Measurements from ENCODE around the gene IQCM.

Gene IQCM

DNA sequence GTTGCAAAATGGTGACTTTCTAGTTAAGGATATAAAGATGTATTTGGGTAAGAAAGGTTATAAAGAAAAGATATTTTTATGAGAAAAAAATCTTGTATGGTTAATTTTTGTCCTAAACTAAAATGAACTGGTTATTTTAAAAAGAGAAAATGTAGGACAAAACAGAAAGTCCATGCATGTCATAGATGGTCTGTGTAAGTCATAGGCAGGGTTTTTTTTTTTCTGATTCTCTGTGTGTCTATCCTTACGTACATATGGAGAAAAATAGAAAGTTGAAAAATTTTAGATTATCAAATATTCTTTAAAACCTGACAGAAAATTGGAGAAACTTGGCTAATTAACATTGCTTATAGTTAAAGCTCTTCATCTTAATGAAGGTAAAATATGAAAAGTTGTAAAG is 493.4 kb downstream of the IQCM start:
- H3K4me3 ChIP-seq (ENCODE audit: low read depth, low read length): no peak overlapping the region
- no peak for DNase-seq (ENCODE audit: low read depth)
- TF ChIP-seq, protein P1, sequence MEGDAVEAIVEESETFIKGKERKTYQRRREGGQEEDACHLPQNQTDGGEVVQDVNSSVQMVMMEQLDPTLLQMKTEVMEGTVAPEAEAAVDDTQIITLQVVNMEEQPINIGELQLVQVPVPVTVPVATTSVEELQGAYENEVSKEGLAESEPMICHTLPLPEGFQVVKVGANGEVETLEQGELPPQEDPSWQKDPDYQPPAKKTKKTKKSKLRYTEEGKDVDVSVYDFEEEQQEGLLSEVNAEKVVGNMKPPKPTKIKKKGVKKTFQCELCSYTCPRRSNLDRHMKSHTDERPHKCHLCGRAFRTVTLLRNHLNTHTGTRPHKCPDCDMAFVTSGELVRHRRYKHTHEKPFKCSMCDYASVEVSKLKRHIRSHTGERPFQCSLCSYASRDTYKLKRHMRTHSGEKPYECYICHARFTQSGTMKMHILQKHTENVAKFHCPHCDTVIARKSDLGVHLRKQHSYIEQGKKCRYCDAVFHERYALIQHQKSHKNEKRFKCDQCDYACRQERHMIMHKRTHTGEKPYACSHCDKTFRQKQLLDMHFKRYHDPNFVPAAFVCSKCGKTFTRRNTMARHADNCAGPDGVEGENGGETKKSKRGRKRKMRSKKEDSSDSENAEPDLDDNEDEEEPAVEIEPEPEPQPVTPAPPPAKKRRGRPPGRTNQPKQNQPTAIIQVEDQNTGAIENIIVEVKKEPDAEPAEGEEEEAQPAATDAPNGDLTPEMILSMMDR (IDR thresholded peaks at IDR 0.05; ENCODE audit: control insufficient read depth, extremely low read depth, insufficient read depth): no peak

DNA sequence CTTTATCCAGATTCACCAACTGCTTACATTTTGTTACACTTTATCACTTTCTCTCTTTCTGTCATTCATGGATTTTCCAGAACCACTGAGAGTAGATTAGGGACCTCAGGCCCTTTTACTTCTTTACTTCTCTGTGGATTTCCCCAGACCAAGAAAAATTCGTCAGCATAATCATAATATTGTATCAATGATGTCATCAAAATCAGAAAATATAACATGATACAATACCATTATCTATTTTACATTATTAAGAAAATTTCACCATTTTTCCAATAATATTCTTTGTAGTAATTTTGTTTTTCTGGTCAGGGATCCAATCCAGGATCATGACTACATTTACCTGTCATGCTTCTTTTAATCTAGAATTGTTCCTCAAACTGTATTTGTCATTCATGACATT is 494.2 kb downstream of the IQCM start:
- no peak for DNase-seq (ENCODE audit: low read depth)
- TF ChIP-seq, protein P1 (IDR thresholded peaks at IDR 0.05; ENCODE audit: control insufficient read depth, extremely low read depth, insufficient read depth): no peak
- H3K4me3 ChIP-seq (ENCODE audit: low read depth, low read length): no peak overlapping the region

DNA sequence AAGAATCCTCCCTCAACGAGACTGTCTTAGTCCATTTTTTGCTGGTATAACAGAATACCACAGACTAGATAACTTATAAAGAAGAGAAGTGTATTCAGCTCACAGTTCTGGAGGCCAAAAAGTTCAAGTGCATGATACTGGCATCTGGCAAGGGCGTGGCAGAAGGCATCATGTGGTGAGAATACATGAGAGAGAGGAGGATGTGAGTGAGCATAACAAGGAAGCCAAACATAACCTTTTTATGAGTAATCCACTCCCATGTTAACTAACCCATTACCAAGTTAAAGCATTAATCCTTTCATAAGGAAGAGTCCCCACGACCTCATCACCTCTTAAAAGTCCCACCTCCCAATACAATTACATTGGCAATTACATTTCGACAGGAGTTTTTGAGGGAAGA is 504.6 kb downstream of the IQCM start:
- no peak for DNase-seq (ENCODE audit: low read depth)
- H3K4me3 ChIP-seq (ENCODE audit: low read depth, low read length): no peak overlapping the region
- TF ChIP-seq, protein P1 (IDR thresholded peaks at IDR 0.05; ENCODE audit: control insufficient read depth, extremely low read depth, insufficient read depth): no peak

DNA sequence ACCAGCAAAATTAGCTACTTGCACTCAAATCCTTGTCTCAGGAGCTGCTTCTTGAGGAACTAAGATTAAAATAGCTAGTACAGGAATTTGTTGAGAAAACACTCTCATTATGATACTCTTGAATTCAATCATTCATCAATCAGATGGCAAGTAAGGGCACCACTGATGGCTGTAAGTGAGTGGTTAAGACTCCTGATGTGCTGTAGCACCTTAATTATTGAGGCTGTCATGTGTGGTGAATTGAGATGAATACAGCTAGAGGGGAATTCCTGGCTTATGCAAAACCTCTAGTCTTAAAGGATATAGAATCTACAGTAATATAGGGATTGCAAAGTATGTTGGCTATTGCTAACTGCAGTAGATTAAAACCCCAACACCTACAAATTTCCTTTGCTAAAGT is 509.1 kb downstream of the IQCM start:
- no peak for DNase-seq (ENCODE audit: low read depth)
- TF ChIP-seq, protein P1 (IDR thresholded peaks at IDR 0.05; ENCODE audit: control insufficient read depth, extremely low read depth, insufficient read depth): no peak
- no peak overlapping the region for H3K4me3 ChIP-seq (ENCODE audit: low read depth, low read length)
